MM.1S (cell line): ENCODE data around the gene GRK4.

Experiments used
- EZH2phosphoT487 ChIP-seq: fragments of 300-600 bp; sonication (generic); IDR thresholded peaks from 2 replicates; pipeline ENCODE4 v1.6.1; 2018; ENCODE audit warnings: antibody characterized with exemption, low read length
- TF ChIP-seq, protein P1 (sequence below): fragments of 300-600 bp; sonication (generic); IDR thresholded peaks from 2 replicates; pipeline ENCODE4 v1.5.1; 2016; ENCODE audit warnings: antibody characterized with exemption, low read length, mixed read lengths

DNA sequence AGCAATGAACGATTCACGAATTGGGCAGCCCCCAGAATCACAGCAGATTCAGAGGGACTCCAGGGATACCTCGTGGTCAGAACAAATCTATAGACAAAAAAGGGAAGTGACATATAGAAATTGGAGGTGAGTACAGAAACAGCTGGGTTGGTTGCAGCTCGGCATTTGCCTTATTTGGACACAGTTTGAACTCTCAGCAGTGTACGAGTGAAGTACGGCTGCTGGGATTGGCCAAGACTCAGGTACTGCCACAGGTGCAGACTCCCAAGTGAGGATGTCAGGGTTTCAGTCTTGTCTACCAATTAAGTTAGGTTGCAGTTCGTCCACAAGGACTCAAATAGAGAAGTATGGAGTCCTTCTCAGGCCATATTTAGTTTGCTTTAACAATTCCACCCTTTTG, 82.8 kb downstream of the GRK4 start:
- TF ChIP-seq, protein P1, sequence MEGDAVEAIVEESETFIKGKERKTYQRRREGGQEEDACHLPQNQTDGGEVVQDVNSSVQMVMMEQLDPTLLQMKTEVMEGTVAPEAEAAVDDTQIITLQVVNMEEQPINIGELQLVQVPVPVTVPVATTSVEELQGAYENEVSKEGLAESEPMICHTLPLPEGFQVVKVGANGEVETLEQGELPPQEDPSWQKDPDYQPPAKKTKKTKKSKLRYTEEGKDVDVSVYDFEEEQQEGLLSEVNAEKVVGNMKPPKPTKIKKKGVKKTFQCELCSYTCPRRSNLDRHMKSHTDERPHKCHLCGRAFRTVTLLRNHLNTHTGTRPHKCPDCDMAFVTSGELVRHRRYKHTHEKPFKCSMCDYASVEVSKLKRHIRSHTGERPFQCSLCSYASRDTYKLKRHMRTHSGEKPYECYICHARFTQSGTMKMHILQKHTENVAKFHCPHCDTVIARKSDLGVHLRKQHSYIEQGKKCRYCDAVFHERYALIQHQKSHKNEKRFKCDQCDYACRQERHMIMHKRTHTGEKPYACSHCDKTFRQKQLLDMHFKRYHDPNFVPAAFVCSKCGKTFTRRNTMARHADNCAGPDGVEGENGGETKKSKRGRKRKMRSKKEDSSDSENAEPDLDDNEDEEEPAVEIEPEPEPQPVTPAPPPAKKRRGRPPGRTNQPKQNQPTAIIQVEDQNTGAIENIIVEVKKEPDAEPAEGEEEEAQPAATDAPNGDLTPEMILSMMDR = no peak
- TF ChIP-seq EZH2phosphoT487 = no peak
